GM19351 (cell line): ENCODE measurements around the gene RAD51B.
A peak's percentile ranks its signal among the peaks of the same experiment; 100 is the strongest.

ENCODE experiments used
- ATAC-seq: cut with Tn5 transposase; IDR thresholded peaks from one replicate; pipeline ENCODE4 v1.9.1; 2021; ENCODE audit warnings: mild to moderate bottlenecking, moderate library complexity; ENCODE audit not compliant: unreplicated experiment

The RAD51B gene

DNA sequence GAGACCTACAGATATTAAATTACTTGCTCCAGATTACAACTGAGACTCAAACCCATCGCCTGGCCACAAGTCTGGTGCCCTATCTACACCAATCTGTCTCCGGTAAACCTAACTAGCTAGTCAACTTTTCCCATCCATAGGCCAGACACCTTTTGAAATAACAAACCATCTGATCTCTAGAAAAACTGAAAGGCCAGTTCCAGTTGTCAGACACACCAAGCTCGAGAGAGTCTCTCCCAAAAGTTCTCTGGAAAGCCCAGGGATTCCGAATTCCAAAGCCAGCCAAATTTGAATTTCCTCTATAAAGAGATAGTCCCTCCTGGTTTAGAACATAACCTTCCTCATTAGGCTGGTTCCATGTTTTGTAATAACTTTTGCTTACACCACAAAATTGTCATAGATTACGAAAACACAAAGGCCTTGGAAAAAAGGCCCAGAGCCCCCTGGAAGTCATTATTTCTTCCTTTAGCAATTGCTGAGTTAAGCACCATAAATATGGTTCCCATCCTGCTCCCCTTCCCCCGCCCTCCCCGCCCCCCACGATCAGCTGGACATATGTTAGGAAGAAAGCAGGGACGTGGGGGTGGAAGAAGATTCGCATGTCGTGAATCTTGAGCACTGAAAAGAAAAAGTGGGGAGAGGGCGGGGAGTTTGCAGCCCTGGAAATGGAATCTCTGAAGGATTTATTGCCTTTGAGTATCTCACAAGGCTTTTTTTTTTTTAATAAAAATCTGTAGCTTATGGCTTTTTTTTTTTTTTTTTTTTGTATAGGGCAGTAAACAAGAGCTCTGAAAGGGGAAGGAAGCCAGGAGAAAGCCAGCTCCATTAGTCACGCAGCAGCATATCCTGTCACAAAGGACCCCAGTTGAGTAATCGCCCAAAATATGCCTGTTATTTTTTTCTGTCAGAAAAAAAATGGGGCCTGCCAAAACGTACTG is 862.9 kb downstream of the RAD51B start:
- no peak for ATAC-seq

DNA sequence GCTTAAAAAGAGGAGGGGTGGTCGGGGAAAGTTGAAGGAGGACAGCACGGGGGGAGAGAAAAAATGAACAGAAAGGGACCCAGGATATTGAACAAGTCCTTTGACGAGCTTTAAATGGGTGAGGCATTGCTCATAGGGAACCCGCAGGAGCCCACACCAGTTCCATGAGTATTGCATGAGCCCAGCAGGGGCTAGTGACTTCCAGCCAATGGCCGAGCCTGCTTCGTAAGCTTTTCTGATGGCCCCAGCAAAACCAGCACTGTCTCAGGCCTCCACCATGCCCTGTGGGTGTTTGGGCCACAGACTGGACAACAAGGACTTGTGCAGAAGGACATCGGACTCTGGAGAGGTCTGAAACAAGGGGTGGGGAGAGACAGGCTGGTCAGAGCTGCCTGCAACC is 863.7 kb downstream of the RAD51B start:
- ATAC-seq, result no peak

GRCh38 chr14:68684466-68685418 is 865.2 kb downstream of the RAD51B start:
- no peak for ATAC-seq

DNA sequence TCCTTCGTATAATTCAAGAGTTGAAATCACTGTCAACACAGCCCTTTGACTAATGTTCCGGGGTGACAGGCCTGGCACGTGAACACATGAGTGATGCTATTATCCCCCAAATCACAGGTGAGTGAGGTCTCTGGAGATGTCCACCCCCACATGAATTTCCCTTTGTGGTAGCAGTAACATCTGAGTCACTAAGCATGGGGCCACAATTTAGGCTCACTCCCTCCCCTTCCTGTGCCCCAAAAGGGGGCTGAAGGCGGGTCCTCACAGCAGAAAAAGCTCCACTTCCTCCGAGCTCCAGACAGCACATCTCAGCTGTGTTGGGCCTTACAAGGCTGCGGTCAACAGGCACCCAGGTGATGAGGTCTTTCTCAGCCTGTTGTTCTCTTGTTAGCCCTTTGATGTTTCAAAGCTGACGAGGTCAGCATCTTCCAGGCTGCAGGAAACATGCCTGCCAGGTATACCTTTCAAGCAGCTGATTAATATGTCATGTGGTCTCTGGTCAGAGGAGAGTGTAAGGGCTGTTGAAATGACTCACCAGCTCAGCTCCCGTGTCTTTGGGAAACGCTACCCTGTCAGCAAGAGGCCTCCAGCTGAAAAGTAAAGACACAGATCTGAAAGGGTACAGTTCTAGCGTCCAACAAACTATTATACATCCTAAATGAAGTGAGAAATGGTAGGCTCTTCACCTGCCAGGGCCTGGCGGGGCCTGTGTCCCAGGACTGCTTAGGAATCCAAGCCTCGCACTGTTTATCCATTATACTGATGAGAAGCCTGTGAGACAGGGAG is 866.0 kb downstream of the RAD51B start:
- ATAC-seq, result peak; percentile 83

DNA sequence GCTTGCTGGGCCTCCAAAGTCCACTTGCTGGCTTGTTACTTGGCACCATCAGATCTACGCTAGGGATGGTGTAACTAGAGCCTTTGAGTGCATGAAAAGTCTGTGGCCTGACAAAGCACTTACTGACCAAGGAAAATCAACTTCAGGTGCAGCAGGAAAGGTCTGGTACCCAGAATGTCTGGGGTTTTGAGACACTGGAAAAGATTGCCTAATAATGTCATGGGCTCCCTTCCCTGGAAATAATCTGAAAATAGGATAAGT is 866.6 kb downstream of the RAD51B start:
- ATAC-seq, result no peak

GRCh38 chr14:68686724-68687123 is 867.1 kb downstream of the RAD51B start:
- no peak for ATAC-seq

DNA sequence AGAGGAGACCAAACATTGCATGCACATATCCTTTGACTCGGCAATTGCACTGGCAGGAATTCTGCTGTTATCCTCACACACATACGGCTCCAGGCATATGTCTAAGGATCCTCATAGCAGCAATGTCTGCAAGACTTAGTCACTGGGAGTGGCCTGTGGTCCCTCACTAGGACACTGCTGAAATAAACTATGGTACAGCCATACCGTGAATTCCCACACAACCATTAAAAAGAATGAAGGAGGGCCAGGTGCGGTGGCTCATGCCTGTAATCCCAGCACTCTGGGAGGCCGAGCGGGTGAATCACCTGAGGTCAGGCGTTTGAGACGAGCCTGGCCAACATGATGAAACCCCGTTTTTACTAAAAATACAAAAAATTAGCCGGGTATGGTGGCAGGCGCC is 868.2 kb downstream of the RAD51B start:
- ATAC-seq, result no peak

GRCh38 chr14:68688872-68689371 is 869.3 kb downstream of the RAD51B start:
- ATAC-seq, result no peak

GRCh38 chr14:68689511-68689910 is 869.9 kb downstream of the RAD51B start:
- ATAC-seq, result no peak

- no peak for ATAC-seq
Observed at GRCh38 chr14:68690089-68690958, 870.7 kb downstream of the RAD51B start.

- ATAC-seq, result no peak
Observed at GRCh38 chr14:68691031-68691791, 871.6 kb downstream of the RAD51B start.

DNA sequence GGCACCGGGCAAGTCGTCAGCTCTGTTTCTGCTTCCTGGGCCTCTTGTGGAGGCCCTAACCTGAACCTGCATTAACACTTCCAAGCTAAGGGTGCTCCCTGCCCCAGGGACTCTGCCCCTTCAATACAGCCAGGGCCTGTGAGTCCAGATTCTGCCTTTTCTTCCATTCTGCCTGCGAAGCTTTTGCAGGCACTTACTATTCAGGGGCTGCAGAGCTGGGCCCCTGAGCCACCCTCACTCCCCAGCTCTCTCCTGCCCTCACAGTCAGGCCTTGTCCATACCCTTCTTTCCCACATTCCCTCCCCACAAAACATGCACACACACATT is 872.2 kb downstream of the RAD51B start:
- no peak for ATAC-seq

DNA sequence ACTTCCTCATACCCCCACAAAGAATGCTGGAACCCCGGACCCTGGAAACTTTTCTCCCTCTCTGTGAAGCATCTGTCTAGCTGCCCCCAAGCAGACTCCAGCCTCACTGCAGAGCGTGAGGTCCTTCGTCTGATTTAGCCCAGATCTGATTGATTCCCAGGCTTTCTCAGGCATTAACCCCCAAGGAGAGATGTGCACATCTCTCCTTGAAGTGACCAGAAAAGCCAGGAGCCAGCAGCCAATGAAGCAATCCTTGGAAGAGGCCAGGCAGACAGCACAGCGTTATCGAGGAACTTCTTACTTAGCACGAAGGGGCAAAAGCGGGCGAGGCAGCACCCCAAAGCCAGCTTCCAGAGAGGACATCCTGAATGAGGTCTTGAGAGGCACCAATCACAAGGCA is 872.6 kb downstream of the RAD51B start:
- ATAC-seq, result no peak

DNA sequence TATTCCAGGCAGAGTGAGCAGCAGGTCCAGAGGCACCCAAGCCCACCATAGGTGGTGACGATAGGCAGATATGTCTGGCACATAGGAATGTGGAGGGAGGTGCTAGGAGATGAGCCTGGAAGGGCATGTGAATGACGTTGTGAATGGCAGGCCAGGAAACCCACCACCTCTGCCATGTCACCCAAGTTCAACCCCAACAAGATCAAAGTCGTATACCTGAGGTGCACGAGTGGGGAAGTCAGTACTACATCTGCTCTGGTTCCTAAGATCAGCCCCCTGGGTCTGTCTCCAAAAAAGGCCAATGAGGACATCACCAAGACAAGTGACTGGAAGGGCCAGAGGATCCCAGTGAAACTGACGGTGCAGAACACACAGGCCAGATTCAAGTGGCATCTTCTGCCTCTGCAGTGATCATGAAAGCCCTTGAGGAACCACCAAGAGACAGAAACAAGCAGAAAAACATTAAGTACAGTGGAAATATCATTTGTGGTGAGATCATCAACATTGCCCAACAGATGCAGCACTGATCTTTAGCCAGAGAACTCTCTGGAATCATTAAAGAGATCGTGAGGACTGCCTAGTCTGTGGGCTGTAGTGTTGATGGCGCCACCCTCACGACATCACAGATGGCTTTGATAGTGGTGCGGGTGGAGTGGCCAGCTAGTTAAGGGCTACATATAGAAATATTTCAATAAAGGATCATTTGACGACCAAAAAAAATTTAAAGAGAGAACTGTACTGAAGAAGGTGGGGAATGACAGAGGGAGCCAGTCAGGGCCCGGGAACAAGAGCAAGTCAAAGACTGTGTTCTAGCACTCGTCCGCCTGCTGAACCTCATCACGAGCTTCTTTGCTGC is 873.6 kb downstream of the RAD51B start:
- no peak for ATAC-seq

- ATAC-seq, result no peak
Observed at GRCh38 chr14:68693926-68694325, 874.3 kb downstream of the RAD51B start.

DNA sequence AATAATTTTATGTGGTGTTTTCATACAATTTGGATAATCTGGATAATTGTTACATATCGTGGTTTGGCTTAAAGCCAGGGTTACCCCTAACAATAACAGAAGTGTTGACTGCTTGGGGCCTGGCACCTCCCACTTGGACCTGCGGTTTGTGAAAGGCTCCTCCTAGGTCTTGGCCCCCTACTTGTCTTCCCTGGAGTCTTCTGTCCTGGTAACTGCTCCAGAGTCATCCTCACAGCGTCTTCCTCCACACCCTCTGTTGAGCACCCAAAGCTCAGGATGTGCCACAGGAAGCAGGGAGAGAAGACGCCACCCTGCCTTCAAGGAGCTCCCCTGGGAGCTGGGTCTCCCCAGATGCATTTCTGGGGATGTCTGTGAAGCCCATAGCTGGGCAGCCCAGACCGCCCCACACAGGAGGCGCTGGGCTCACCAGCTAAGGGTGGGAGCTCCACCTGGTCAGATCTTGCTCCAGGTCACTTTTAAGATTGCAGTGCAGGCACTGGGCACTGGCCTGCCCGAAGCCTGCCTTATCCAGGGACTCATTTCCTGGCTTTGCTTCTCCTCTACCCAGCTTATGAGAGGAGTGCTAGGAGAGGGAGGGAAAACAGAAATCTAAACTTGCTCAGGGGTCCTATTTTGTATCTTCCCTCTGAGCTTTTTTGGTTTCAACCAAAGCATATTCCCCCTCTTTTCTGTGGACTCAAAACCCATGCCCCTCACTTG is 875.1 kb downstream of the RAD51B start:
- no peak for ATAC-seq

GRCh38 chr14:68695326-68695768 is 875.8 kb downstream of the RAD51B start:
- peak; percentile 96 for ATAC-seq

GRCh38 chr14:68695856-68696255 is 876.3 kb downstream of the RAD51B start:
- peak; percentile 9 for ATAC-seq
